ENCODE data around the gene RRP1.
A peak's percentile ranks its signal among the peaks of the same experiment; 100 is the strongest.

RRP1 gene

DNA sequence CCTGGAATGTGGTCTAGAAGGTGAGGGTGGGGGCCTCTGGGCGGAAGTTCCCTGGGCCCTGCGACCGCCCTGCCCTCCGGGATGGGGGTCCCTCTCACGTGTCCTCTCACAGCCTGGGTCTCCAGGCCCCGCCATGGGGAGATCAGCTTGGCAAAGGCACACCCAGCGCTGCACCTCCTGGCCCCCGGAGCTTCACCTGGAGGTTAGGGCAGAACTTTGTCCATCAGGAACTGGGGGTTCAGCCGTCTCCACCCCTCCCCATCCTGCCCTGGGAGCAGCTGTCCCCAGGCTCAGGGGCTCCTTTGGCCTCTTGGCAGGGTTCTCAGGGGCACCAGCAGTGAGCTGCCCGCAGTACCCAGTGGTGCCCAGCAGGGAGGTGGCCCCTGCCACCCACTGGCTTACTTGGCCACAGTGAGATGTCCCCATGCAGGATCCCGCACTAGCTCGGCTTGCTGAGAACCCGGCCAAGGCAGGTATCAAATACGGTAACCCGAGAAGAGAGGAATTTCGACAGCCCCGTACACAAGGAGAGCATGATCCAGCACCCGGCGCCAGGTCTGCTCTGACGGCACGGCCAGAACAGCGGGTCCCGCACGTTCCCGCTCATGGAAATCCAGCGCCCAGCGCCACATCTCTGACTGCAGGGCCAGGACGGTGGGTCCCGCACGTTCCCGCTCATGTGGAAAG is 36.7 kb downstream of the RRP1 start:
- H3K4me3 ChIP-seq (ENCODE audit: low read depth, low read length): no peak overlapping the region
- peak; percentile 31 for TF ChIP-seq CTCF (IDR thresholded peaks at IDR 0.05; ENCODE audit: low read depth, low read length)
- no peak for DNase-seq (ENCODE audit: low read depth, low spot score)
- in situ Hi-C loops (cut with HindIII; ENCODE audit: low sequenced_read_pairs): no loop called here

DNA sequence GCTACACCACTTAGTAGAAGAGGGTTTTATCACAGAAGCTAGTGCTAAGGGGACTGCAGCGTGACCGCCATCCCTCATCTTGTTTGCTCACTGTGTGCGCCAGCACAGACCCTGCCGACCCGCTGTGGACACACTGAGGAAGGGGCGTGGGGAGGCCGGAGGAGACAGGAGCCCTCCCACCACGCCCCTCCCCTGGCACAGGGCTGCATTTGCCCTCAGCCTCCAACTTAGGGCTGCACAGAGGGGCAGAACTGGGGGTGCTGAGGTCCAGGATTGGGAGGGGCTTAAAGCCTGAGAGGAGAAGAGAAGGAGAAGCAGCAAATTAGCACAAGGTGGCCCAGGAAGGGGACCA is 37.2 kb downstream of the RRP1 start:
- DNase-seq (ENCODE audit: low read depth, low spot score): no peak
- in situ Hi-C loops (cut with HindIII; ENCODE audit: low sequenced_read_pairs): no loop called here
- no peak for TF ChIP-seq CTCF (IDR thresholded peaks at IDR 0.05; ENCODE audit: low read depth, low read length)
- H3K4me3 ChIP-seq (ENCODE audit: low read depth, low read length): no peak overlapping the region

GRCh38 chr21:43827015-43827611 is 37.7 kb downstream of the RRP1 start:
- in situ Hi-C loops (cut with HindIII; ENCODE audit: low sequenced_read_pairs): no loop called here
- peak; percentile 69 for DNase-seq (ENCODE audit: low read depth, low spot score)
- TF ChIP-seq CTCF (IDR thresholded peaks at IDR 0.05; ENCODE audit: low read depth, low read length): no peak
- H3K4me3 ChIP-seq (ENCODE audit: low read depth, low read length): no peak overlapping the region

DNA sequence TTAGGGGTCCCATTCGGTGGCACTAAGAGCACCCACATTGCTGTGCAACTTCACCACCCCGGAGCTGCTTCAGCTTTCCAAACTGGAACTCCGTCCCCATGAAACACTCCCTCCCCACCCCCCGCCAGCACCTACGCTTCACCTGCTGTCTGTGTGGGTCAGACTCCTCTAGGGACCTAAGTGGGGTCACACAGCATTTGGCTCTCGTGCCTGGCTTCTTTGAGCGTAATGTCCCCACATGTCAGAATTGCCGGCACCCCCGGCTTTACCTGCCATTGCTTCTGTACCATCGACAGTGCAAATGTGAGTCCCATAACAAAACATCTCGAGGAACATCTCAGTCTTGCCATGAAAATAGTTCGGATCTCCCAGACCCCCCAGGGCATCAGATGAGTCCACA is 39.8 kb downstream of the RRP1 start:
- in situ Hi-C loops (cut with HindIII; ENCODE audit: low sequenced_read_pairs): no loop called here
- no peak for TF ChIP-seq CTCF (IDR thresholded peaks at IDR 0.05; ENCODE audit: low read depth, low read length)
- DNase-seq (ENCODE audit: low read depth, low spot score): no peak
- no peak overlapping the region for H3K4me3 ChIP-seq (ENCODE audit: low read depth, low read length)

DNA sequence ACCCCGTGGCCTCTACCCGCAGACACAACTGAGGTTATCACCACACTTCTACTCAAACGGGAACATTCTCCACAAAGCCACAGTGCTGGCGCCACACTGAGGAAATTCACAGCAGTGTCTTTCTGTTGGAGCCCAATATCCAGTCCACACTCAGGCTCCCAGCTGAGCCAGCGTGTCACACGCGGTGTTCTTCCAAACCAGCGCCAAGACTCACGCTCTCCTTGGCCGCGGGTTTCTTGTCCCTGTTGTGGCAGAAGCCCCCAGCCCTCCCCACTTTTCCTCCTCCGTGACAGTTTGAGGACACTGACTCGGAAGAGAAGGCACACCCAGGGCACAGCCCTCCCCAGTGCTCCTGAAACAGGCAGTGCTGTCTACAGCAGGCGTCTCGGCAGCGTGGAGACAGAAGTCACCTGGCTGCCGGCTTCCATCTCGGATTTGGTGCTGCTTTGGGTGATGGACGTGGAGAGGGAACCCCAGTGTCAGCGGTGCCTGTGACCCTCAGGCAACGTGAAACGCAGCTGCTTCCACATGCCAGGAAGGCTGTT is 40.3 kb downstream of the RRP1 start:
- in situ Hi-C loops (cut with HindIII; ENCODE audit: low sequenced_read_pairs): no loop called here
- no peak for DNase-seq (ENCODE audit: low read depth, low spot score)
- no peak for TF ChIP-seq CTCF (IDR thresholded peaks at IDR 0.05; ENCODE audit: low read depth, low read length)
- no peak overlapping the region for H3K4me3 ChIP-seq (ENCODE audit: low read depth, low read length)

GRCh38 chr21:43832158-43832550 is 42.8 kb downstream of the RRP1 start:
- DNase-seq (ENCODE audit: low read depth, low spot score): no peak
- TF ChIP-seq CTCF (IDR thresholded peaks at IDR 0.05; ENCODE audit: low read depth, low read length): no peak
- H3K4me3 ChIP-seq (ENCODE audit: low read depth, low read length): no peak overlapping the region
- in situ Hi-C loops (cut with HindIII; ENCODE audit: low sequenced_read_pairs): no loop called here
